ENCODE data around the gene ATG10. TPM values are rescaled to one million over a fixed set of nuclear protein-coding genes. Genes with fewer than 3 reads are reported as not detected.

The ATG10 gene
- polyA plus RNA-seq, 4 donors, result 3.5 to 7.8 (median 5.5) TPM

GRCh38 chr5:82204567-82204966 lies 232.7 kb downstream of the ATG10 start:
- Histone ChIP-seq H3K27ac (ENCODE audit: low read depth in 1 of 3, low read length in 2 of 3) (no peak overlapping the region), H3K4me1 (ENCODE audit: control insufficient read depth in 3 of 3, insufficient read depth in 2 of 3, low read depth in 1 of 3, low read length in 2 of 3) (no peaks in the 10 kb centered on the region), H3K9me3 (ENCODE audit: control insufficient read depth in 2 of 2, insufficient read depth in 1 of 2, low read depth in 1 of 2, low read length in 1 of 2) (no peaks in the 10 kb centered on the region), H3K36me3 (ENCODE audit: control insufficient read depth in 3 of 3, insufficient read depth in 2 of 3, low read depth in 1 of 3, low read length in 3 of 3) (no peaks in the 10 kb centered on the region), H3K4me3 (ENCODE audit: low read depth in 1 of 3, low read length in 3 of 3) (no peak overlapping the region), H3K27me3 (ENCODE audit: control insufficient read depth in 3 of 3, insufficient read depth in 3 of 3, low read length in 3 of 3) (no peaks in the 10 kb centered on the region)
- DNase-seq, result no peak
- FAIRE-seq, result no peak
- WGBS, 3 donors, result 36 to 70% (median 55%) methylated on average over 2 of the region's 2 CpGs

- WGBS, 3 donors, result 56 to 78% (median 76%) methylated on average over 2 of the region's 2 CpGs
Observed at GRCh38 chr5:82205005-82205404, 233.2 kb downstream of the ATG10 start.

DNA sequence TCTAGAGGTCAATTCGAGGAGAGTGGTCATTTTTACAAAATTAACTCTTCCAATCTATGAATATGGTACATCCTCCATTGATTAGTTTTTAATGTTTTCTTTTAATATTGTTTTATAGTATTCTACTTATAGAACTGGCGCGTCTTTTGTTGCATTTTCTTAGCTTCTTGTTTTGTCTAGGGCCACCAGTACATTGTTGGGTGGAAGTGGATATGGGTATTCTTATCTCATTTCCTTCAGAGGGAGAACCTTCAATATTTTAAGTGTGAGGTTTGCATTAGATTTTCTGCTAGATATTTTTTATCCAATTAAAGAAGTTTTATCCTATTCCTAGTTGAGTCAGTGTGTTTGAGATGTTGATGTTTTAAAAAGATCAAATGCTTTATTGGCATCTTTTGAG lies 236.5 kb downstream of the ATG10 start:
- DNase-seq (no peak), FAIRE-seq (no peak)
- WGBS, 3 donors, result 91 to 96% (median 95%) methylated on average over 3 of the region's 3 CpGs
- no peaks in the 10 kb centered on the region for H3K9me3 ChIP-seq (ENCODE audit: control insufficient read depth in 2 of 2, insufficient read depth in 1 of 2, low read depth in 1 of 2, low read length in 1 of 2)
- H3K4me3 ChIP-seq (ENCODE audit: low read depth in 1 of 3, low read length in 3 of 3), result no peak overlapping the region
- H3K4me1 ChIP-seq (ENCODE audit: control insufficient read depth in 3 of 3, insufficient read depth in 2 of 3, low read depth in 1 of 3, low read length in 2 of 3), result no peaks in the 10 kb centered on the region
- H3K27ac ChIP-seq (ENCODE audit: low read depth in 1 of 3, low read length in 2 of 3), result no peak overlapping the region
- no peaks in the 10 kb centered on the region for H3K27me3 ChIP-seq (ENCODE audit: control insufficient read depth in 3 of 3, insufficient read depth in 3 of 3, low read length in 3 of 3)
- H3K36me3 ChIP-seq (ENCODE audit: control insufficient read depth in 3 of 3, insufficient read depth in 2 of 3, low read depth in 1 of 3, low read length in 3 of 3), result no peaks in the 10 kb centered on the region

More at GRCh38 chr5:82205005-82205404, 233.2 kb downstream of the ATG10 start:
- H3K27ac ChIP-seq (ENCODE audit: low read depth in 1 of 3, low read length in 2 of 3), result no peak overlapping the region
- H3K4me1 ChIP-seq (ENCODE audit: control insufficient read depth in 3 of 3, insufficient read depth in 2 of 3, low read depth in 1 of 3, low read length in 2 of 3), result no peaks in the 10 kb centered on the region
- no peaks in the 10 kb centered on the region for H3K9me3 ChIP-seq (ENCODE audit: control insufficient read depth in 2 of 2, insufficient read depth in 1 of 2, low read depth in 1 of 2, low read length in 1 of 2)
- DNase-seq (no peak), FAIRE-seq (no peak)
- H3K36me3 ChIP-seq (ENCODE audit: control insufficient read depth in 3 of 3, insufficient read depth in 2 of 3, low read depth in 1 of 3, low read length in 3 of 3), result no peaks in the 10 kb centered on the region
- no peak overlapping the region for H3K4me3 ChIP-seq (ENCODE audit: low read depth in 1 of 3, low read length in 3 of 3)
- H3K27me3 ChIP-seq (ENCODE audit: control insufficient read depth in 3 of 3, insufficient read depth in 3 of 3, low read length in 3 of 3), result no peaks in the 10 kb centered on the region

DNA sequence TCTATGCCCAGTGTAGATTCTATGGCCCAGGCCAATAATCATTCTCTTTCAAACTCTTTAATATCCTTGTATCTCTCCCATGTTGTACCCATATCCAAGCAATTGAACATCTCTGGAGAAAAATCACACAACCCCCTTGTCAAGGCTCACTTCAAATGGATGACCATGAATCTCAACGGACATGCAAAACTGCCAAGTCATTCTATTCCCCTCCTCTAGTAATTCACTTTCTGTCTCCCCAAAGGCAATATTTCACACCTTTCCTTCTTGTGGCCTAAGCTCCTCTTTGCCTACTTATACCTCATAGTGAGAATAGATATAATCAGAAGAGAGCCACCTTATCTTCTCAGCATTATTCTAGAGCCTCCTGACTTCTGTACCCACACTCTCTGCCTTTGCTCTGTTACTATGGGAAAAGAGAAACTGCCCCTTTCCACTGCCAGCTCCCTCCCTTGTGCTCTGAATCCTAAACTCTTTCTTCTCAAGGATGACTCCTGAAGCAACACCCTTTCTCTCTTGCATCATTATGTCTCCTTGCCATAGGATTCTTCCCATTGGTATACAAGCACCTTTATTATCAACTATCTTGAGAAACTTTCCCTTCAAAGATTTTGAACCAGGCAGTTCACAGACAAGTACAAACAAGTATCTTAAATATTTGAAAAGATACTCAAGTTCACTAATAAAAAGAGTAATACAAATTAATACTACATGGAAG lies 240.2 kb downstream of the ATG10 start:
- H3K36me3 ChIP-seq (ENCODE audit: control insufficient read depth in 3 of 3, insufficient read depth in 2 of 3, low read depth in 1 of 3, low read length in 3 of 3), result no peaks in the 10 kb centered on the region
- DNase-seq (no peak), FAIRE-seq (no peak)
- H3K27me3 ChIP-seq (ENCODE audit: control insufficient read depth in 3 of 3, insufficient read depth in 3 of 3, low read length in 3 of 3), result no peaks in the 10 kb centered on the region
- no peak overlapping the region for H3K4me3 ChIP-seq (ENCODE audit: low read depth in 1 of 3, low read length in 3 of 3)
- WGBS, 3 donors, result 75 to 91% (median 88%) methylated on average over 1 of the region's 1 CpG
- no peaks in the 10 kb centered on the region for H3K4me1 ChIP-seq (ENCODE audit: control insufficient read depth in 3 of 3, insufficient read depth in 2 of 3, low read depth in 1 of 3, low read length in 2 of 3)
- no peak overlapping the region for H3K27ac ChIP-seq (ENCODE audit: low read depth in 1 of 3, low read length in 2 of 3)
- H3K9me3 ChIP-seq (ENCODE audit: control insufficient read depth in 2 of 2, insufficient read depth in 1 of 2, low read depth in 1 of 2, low read length in 1 of 2), result no peaks in the 10 kb centered on the region

GRCh38 chr5:82217917-82218316 lies 246.1 kb downstream of the ATG10 start:
- DNase-seq, result no peak
- Histone ChIP-seq H3K36me3 (ENCODE audit: control insufficient read depth in 3 of 3, insufficient read depth in 2 of 3, low read depth in 1 of 3, low read length in 3 of 3) (no peaks in the 10 kb centered on the region), H3K4me3 (ENCODE audit: low read depth in 1 of 3, low read length in 3 of 3) (no peak overlapping the region), H3K27me3 (ENCODE audit: control insufficient read depth in 3 of 3, insufficient read depth in 3 of 3, low read length in 3 of 3) (no peaks in the 10 kb centered on the region), H3K4me1 (ENCODE audit: control insufficient read depth in 3 of 3, insufficient read depth in 2 of 3, low read depth in 1 of 3, low read length in 2 of 3) (no peaks in the 10 kb centered on the region), H3K9me3 (ENCODE audit: control insufficient read depth in 2 of 2, insufficient read depth in 1 of 2, low read depth in 1 of 2, low read length in 1 of 2) (no peaks in the 10 kb centered on the region), H3K27ac (ENCODE audit: low read depth in 1 of 3, low read length in 2 of 3) (no peak overlapping the region)
- FAIRE-seq, result no peak
- 62 to 70% (median 63%) methylated on average over 1 of the region's 1 CpG for WGBS, 3 donors

DNA sequence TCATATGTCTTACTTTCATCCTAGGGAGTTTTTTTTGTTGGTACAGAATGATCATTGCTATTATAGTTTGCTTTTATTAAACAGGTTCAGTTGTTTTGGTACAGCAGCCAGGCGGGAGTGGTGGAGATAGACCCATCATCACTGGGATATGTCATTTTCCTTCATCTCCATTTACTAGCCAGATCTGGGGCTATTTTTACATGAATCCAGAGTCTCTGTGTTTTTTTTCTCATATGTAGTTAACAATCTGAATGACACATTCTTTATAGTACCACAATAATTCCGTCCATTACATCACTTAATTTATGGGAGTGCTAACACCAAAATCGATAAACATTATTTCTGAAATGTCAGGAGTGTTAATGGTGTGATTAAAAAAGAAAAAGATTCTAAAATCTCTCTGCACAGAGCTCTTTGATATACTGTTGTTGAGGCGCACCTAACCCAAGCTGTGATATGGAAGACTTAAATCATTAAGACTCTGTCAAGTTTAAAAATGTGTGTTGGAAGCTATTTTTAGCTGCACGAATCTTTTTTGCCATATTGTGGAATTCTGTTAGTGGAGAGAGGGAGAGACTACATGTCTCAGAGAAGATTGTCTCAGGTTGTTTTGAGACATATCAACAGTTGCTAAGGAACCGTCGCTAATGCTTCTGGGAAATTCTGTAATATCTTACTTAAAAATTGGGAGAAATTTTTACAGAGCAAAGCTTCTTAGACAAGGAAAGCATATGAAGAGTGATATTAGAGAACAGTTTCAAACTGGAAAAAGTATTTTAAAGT lies 246.7 kb downstream of the ATG10 start:
- 81 to 90% (median 84%) methylated on average over 7 of the region's 7 CpGs for WGBS, 3 donors
- DNase-seq (no peak), FAIRE-seq (no peak)

GRCh38 chr5:82221020-82221419 lies 249.2 kb downstream of the ATG10 start:
- DNase-seq, result no peak
- FAIRE-seq, result no peak
- Histone ChIP-seq H3K9me3 (ENCODE audit: control insufficient read depth in 2 of 2, insufficient read depth in 1 of 2, low read depth in 1 of 2, low read length in 1 of 2) (no peaks in the 10 kb centered on the region), H3K27ac (ENCODE audit: low read depth in 1 of 3, low read length in 2 of 3) (no peak overlapping the region), H3K36me3 (ENCODE audit: control insufficient read depth in 3 of 3, insufficient read depth in 2 of 3, low read depth in 1 of 3, low read length in 3 of 3) (no peaks in the 10 kb centered on the region), H3K27me3 (ENCODE audit: control insufficient read depth in 3 of 3, insufficient read depth in 3 of 3, low read length in 3 of 3) (no peaks in the 10 kb centered on the region), H3K4me1 (ENCODE audit: control insufficient read depth in 3 of 3, insufficient read depth in 2 of 3, low read depth in 1 of 3, low read length in 2 of 3) (no peaks in the 10 kb centered on the region), H3K4me3 (ENCODE audit: low read depth in 1 of 3, low read length in 3 of 3) (no peak overlapping the region)
- WGBS, 3 donors, result 93 to 100% (median 94%) methylated on average over 2 of the region's 2 CpGs

More for the DNA sequence above, 246.7 kb downstream of the ATG10 start:
- Histone ChIP-seq H3K4me1 (ENCODE audit: control insufficient read depth in 3 of 3, insufficient read depth in 2 of 3, low read depth in 1 of 3, low read length in 2 of 3) (no peaks in the 10 kb centered on the region), H3K27me3 (ENCODE audit: control insufficient read depth in 3 of 3, insufficient read depth in 3 of 3, low read length in 3 of 3) (no peaks in the 10 kb centered on the region), H3K27ac (ENCODE audit: low read depth in 1 of 3, low read length in 2 of 3) (no peak overlapping the region), H3K36me3 (ENCODE audit: control insufficient read depth in 3 of 3, insufficient read depth in 2 of 3, low read depth in 1 of 3, low read length in 3 of 3) (no peaks in the 10 kb centered on the region), H3K4me3 (ENCODE audit: low read depth in 1 of 3, low read length in 3 of 3) (no peak overlapping the region), H3K9me3 (ENCODE audit: control insufficient read depth in 2 of 2, insufficient read depth in 1 of 2, low read depth in 1 of 2, low read length in 1 of 2) (no peaks in the 10 kb centered on the region)

DNA sequence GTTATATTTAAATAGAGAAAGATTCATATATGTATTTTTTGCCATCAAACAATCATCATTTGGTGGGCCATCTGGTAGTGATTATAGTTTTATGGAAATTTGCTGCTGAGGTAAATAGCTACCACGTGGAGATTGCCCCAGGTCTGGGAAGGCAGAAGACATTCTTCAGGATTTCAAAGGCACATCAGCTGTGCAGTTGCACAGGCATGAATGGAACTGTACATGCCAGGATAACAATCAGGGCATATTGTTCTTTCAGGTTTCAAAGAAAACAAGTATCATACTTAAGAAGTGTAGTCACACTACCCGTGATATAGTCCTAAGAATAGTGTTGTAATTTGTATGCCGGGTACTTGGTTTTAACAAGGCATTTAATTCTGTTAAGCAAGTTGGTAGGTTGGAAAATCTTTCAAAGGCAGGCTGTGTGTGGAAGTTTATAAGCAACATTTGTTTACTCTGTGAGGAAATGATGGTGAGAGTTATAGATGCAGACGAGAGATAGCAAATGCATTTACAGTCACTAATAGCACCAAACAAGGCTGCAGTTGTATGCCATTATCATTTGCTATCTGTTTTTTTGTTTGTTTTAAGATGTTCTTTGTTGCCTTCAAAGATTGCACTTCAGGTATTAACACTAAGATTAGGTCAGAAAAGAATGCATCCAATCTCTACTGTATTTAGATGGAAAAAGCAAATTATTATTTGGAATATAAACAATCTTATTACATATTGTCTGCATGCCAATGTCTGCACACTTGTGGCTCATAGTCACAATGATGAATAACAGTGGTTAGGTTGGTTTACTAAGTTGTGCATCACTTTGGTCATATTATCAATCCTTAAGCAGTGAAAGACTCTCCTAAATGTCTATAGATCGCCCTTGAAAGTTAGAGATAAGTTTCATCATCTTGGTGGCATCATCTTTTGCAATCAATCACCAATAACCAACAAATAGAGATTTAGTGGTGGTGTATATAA lies 251.1 kb downstream of the ATG10 start:
- Histone ChIP-seq H3K9me3 (ENCODE audit: control insufficient read depth in 2 of 2, insufficient read depth in 1 of 2, low read depth in 1 of 2, low read length in 1 of 2) (no peaks in the 10 kb centered on the region), H3K36me3 (ENCODE audit: control insufficient read depth in 3 of 3, insufficient read depth in 2 of 3, low read depth in 1 of 3, low read length in 3 of 3) (no peaks in the 10 kb centered on the region), H3K4me3 (ENCODE audit: low read depth in 1 of 3, low read length in 3 of 3) (no peak overlapping the region), H3K27me3 (ENCODE audit: control insufficient read depth in 3 of 3, insufficient read depth in 3 of 3, low read length in 3 of 3) (no peaks in the 10 kb centered on the region), H3K4me1 (ENCODE audit: control insufficient read depth in 3 of 3, insufficient read depth in 2 of 3, low read depth in 1 of 3, low read length in 2 of 3) (no peaks in the 10 kb centered on the region), H3K27ac (ENCODE audit: low read depth in 1 of 3, low read length in 2 of 3) (no peak overlapping the region)
- FAIRE-seq, result no peak
- no peak for DNase-seq
- 70 to 80% (median 75%) methylated on average over 5 of the region's 5 CpGs for WGBS, 3 donors

Data from small intestine (tissue), 7 donors.